D341Med (cell line): ENCODE data around the gene TIGD2.

Source experiments
- DNase-seq: peaks from one replicate; pipeline ENCODE4 v3.0.0; 2012; ENCODE audit warnings: low spot score

TIGD2 gene

GRCh38 chr4:89162987-89163386 lies 51.7 kb downstream of the TIGD2 start:
- DNase-seq: no peak

GRCh38 chr4:89164400-89164799 lies 53.1 kb downstream of the TIGD2 start:
- no peak for DNase-seq
